ENCODE measurements around the gene NEURL4.

NEURL4 gene

DNA sequence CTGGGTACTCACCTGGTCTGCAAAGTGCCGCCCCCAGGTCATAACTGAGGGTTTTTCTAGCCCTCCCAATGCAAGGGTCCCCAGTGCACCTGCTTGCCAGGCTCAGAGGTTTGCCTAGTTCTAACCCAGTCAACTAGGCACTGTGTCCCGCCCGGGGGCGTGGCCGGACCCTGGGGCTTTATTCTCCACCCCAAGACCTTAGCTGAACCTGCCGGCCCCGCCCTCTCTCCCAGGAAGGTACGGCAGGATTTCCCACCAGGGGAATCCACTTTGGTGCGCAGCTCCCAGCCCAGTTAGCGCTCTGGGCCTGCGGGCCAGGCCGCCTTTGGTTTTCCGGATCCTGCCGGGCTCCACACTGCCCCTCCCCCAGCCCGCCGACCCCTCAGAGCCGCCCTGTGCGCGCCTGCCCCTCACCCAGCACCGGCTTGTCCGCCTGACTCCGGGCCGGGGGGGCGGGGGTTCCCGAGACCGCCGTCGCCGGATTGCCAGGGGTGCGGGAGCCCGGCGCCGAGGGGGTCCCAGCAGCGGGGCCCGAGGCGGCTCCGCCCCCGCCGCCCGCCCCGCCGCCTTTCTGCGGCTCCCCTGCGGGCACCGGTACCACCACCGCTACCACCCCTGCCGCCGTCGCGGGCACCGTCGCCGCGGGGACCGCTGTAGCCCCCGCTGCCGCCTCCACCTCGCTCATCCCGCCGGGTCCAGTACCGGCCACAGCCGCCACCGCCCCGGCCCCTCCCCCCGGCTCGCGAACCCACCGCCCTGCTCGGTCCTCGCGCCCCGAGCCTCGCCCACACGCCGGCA is 35.1 kb downstream of the NEURL4 start:
- no peak for DNase-seq (ENCODE audit: extremely low read depth, insufficient read length)
- no peak overlapping the region for H3K4me3 ChIP-seq (replicated peaks; ENCODE audit: low read depth, low read length)
- no peaks in the 10 kb centered on the region for H3K36me3 ChIP-seq (ENCODE audit: control insufficient read depth, insufficient read depth, low read length)
- H3K27me3 ChIP-seq (replicated peaks; ENCODE audit: control insufficient read depth, insufficient read depth, low read length), result peaks cover 2% of the 10 kb centered on the region; the same call in 1 of the 2 replicates
- TF ChIP-seq, protein P1, sequence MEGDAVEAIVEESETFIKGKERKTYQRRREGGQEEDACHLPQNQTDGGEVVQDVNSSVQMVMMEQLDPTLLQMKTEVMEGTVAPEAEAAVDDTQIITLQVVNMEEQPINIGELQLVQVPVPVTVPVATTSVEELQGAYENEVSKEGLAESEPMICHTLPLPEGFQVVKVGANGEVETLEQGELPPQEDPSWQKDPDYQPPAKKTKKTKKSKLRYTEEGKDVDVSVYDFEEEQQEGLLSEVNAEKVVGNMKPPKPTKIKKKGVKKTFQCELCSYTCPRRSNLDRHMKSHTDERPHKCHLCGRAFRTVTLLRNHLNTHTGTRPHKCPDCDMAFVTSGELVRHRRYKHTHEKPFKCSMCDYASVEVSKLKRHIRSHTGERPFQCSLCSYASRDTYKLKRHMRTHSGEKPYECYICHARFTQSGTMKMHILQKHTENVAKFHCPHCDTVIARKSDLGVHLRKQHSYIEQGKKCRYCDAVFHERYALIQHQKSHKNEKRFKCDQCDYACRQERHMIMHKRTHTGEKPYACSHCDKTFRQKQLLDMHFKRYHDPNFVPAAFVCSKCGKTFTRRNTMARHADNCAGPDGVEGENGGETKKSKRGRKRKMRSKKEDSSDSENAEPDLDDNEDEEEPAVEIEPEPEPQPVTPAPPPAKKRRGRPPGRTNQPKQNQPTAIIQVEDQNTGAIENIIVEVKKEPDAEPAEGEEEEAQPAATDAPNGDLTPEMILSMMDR (IDR thresholded peaks at IDR 0.05; ENCODE audit: insufficient read depth, low read length, poor library complexity, severe bottlenecking), result no peak

DNA sequence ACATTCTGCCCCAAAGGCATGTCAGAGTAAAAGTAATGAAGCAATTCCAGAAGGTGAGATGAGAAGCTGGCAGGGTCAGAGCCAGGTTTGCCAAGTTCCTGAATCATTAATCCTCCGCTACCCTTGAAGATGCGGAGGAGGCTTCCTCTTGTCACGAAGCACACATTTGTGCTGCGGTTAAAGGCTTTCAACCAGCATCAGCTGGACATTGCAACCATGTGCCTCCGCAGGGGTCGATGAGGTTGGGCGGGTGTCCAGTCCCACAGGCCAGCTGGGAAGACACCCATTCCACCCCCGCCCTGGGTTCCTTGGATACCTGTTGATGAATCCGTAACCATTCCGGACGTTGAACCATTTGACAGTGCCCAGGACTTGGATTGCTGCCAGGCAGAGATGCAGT is 36.0 kb downstream of the NEURL4 start:
- Histone ChIP-seq H3K36me3 (ENCODE audit: control insufficient read depth, insufficient read depth, low read length) (no peaks in the 10 kb centered on the region), H3K4me3 (replicated peaks; ENCODE audit: low read depth, low read length) (no peak overlapping the region), H3K27me3 (replicated peaks; ENCODE audit: control insufficient read depth, insufficient read depth, low read length) (peaks cover 2% of the 10 kb centered on the region; the same call in 1 of the 2 replicates)
- DNase-seq (ENCODE audit: extremely low read depth, insufficient read length), result no peak
- TF ChIP-seq, protein P1 (IDR thresholded peaks at IDR 0.05; ENCODE audit: insufficient read depth, low read length, poor library complexity, severe bottlenecking), result no peak

DNA sequence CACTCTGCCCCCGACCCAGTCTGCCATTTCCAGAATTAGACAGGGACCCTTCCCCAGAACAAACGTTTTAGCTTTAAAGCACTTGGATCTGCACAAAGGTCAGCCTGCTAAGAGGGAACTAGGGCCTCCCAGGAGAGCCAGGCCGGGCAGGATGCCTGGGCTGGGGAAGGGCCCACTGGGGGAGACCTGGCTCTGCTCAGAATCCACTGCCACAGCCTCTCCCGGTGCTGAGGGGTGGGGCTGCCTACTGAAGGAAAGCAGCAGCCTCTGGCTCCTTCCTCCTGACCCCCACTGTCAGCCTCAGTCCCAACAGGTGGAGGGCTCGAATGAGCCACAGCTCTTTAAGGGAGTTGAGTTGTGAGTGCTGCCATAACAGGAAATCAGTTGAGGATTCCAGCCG is 36.4 kb downstream of the NEURL4 start:
- Histone ChIP-seq H3K27me3 (replicated peaks; ENCODE audit: control insufficient read depth, insufficient read depth, low read length) (peaks cover 2% of the 10 kb centered on the region; the same call in 1 of the 2 replicates), H3K4me3 (replicated peaks; ENCODE audit: low read depth, low read length) (no peak overlapping the region), H3K36me3 (ENCODE audit: control insufficient read depth, insufficient read depth, low read length) (no peaks in the 10 kb centered on the region)
- TF ChIP-seq, protein P1 (IDR thresholded peaks at IDR 0.05; ENCODE audit: insufficient read depth, low read length, poor library complexity, severe bottlenecking), result no peak
- DNase-seq (ENCODE audit: extremely low read depth, insufficient read length), result no peak

DNA sequence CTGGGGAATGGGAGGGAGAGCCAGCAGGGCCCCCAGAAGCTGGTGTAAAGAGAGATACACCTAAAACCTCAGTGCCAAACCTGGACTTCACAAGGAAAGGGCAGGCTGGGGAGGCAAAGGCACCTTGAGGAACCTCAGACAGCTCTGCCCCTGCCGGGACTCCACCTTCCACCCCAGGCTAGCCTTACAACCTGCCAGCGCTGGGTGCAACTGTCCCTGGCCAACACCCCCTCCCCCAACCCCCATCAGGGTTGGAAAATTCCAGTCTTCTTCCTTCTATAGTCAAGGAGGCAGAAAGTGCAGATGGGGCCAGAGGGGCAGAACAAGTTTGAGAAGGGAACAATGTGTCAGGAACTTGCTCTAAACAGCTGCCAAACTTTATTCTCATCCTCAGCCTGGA is 36.9 kb downstream of the NEURL4 start:
- DNase-seq (ENCODE audit: extremely low read depth, insufficient read length), result no peak
- H3K36me3 ChIP-seq (ENCODE audit: control insufficient read depth, insufficient read depth, low read length), result no peaks in the 10 kb centered on the region
- TF ChIP-seq, protein P1 (IDR thresholded peaks at IDR 0.05; ENCODE audit: insufficient read depth, low read length, poor library complexity, severe bottlenecking), result no peak
- no peak overlapping the region for H3K4me3 ChIP-seq (replicated peaks; ENCODE audit: low read depth, low read length)
- peaks cover 2% of the 10 kb centered on the region; the same call in 1 of the 2 replicates for H3K27me3 ChIP-seq (replicated peaks; ENCODE audit: control insufficient read depth, insufficient read depth, low read length)

DNA sequence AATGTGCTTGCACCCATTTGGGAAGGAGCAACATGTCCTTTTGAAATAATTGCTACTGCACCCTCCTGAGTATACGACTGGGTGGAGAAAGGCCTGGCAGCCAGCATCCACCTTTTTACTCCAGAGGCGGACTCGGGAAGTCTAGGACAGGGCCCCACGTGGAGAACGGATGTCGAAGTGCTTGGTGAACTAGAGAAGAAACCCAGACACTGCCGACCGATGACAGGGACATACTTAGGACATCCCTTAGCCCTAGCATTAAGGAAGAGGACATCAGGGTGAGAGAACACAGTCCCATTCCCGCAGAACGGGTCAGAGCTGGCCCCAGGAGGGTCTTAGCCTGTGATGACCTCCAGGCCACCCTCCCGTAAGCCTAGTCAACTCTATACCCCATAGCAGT is 38.5 kb downstream of the NEURL4 start:
- TF ChIP-seq, protein P1 (IDR thresholded peaks at IDR 0.05; ENCODE audit: insufficient read depth, low read length, poor library complexity, severe bottlenecking), result no peak
- H3K36me3 ChIP-seq (ENCODE audit: control insufficient read depth, insufficient read depth, low read length), result no peaks in the 10 kb centered on the region
- DNase-seq (ENCODE audit: extremely low read depth, insufficient read length), result no peak
- H3K27me3 ChIP-seq (replicated peaks; ENCODE audit: control insufficient read depth, insufficient read depth, low read length), result peaks cover 2% of the 10 kb centered on the region; the same call in 1 of the 2 replicates
- no peak overlapping the region for H3K4me3 ChIP-seq (replicated peaks; ENCODE audit: low read depth, low read length)

All from GM06990 (cell line).